ENCODE results near the gene ZNF358.
A peak's percentile ranks its signal among the peaks of the same experiment; 100 is the strongest.
"Not testable (repeated sequence)": the region's sequence is repeated elsewhere in the genome, so short reads cannot be mapped to it uniquely, and the experiment has no call there.

The ZNF358 gene

DNA sequence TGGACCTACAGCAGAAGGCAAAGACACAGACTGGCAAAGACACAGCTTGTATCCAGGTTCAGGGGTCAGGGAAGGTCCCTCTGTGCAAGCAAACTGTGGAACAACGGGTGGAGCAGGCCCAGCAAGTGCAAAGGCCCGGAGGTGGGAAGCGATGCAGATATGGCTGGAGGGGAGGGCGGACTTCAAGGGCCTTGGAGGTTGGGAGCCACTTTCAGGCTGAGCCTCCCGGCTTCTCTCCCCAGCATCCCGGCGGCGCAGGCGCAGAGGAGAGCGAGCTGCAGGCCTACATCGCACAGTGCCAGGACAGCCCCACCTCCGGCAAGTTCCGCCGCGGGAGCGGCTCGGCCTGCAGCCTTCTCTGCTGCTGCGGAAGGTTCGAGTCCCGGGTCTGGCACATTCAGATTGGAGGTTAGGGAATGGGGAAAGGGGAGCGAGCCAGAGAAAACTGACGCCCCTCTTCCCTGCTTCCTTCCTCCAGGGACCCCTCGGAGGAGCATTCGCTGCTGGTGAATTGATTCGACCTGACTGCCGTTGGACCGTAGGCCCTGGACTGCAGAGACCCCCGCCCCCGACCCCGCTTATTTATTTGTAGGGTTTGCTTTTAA lies 17.5 kb downstream of the ZNF358 start:
- Histone ChIP-seq H3K9me3 (ENCODE audit: control insufficient read depth in 1 of 2, low read length in 2 of 2) (no peaks in the 10 kb centered on the region), H3K27ac (ENCODE audit: low read length) (peak overlapping the region; percentile 60), H3K4me3 (ENCODE audit: low read depth in 1 of 2, low read length in 2 of 2) (peak overlapping the region; percentile 68 to 89), H3K36me3 (ENCODE audit: control insufficient read depth in 1 of 2, insufficient read depth in 2 of 2, low read length in 2 of 2) (peaks cover 0 to 26% of the 10 kb centered on the region in 2 donors), H3K4me1 (ENCODE audit: control insufficient read depth in 1 of 2, insufficient read depth in 2 of 2, low read length in 2 of 2) (peaks cover 7 to 9% of the 10 kb centered on the region in 2 donors), H3K27me3 (ENCODE audit: low read depth, low read length) (no peaks in the 10 kb centered on the region)

GRCh38 chr19:7533925-7534480 lies 18.1 kb downstream of the ZNF358 start:
- Histone ChIP-seq H3K4me3 (ENCODE audit: low read depth in 1 of 2, low read length in 2 of 2) (peak overlapping the region; percentile 81 to 89), H3K27me3 (ENCODE audit: low read depth, low read length) (no peaks in the 10 kb centered on the region), H3K36me3 (ENCODE audit: control insufficient read depth in 1 of 2, insufficient read depth in 2 of 2, low read length in 2 of 2) (peaks cover 0 to 25% of the 10 kb centered on the region in 2 donors), H3K9me3 (ENCODE audit: control insufficient read depth in 1 of 2, low read length in 2 of 2) (no peaks in the 10 kb centered on the region), H3K4me1 (ENCODE audit: control insufficient read depth in 1 of 2, insufficient read depth in 2 of 2, low read length in 2 of 2) (peaks cover 7 to 9% of the 10 kb centered on the region in 2 donors), H3K27ac (ENCODE audit: low read length) (peak overlapping the region; percentile 79)

DNA sequence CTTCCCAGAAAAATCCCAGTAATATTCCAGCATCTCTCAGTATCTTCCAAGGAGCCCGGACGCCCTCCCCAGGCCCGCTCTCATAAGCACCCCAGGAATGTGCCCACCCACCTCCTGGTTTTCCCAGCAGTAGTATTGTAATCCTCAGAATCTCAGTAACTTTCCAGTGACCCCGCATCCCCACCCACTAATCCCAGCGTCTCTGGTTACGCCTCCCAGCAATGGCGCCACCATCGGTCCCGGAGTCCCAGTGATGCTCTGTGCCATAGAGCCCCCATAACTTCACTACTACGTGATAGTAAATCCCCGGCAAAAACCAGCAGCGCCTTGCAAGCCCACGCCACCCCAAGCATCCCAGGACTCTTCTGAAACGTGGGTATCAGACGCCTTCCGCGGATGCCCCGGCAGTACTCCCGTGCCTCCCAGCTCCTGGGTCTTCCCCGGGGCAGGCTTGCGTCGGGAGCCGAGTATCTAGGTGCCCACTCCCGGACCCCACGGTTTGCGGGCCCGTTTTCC lies 18.7 kb downstream of the ZNF358 start:
- peaks cover 7 to 9% of the 10 kb centered on the region in 2 donors for H3K4me1 ChIP-seq (ENCODE audit: control insufficient read depth in 1 of 2, insufficient read depth in 2 of 2, low read length in 2 of 2)
- H3K27ac ChIP-seq (ENCODE audit: low read length) = peak overlapping the region; percentile 79
- no peaks in the 10 kb centered on the region for H3K27me3 ChIP-seq (ENCODE audit: low read depth, low read length)
- peak overlapping the region; percentile 81 to 89 for H3K4me3 ChIP-seq (ENCODE audit: low read depth in 1 of 2, low read length in 2 of 2)
- no peaks in the 10 kb centered on the region for H3K9me3 ChIP-seq (ENCODE audit: control insufficient read depth in 1 of 2, low read length in 2 of 2)
- H3K36me3 ChIP-seq (ENCODE audit: control insufficient read depth in 1 of 2, insufficient read depth in 2 of 2, low read length in 2 of 2) = peaks cover 0 to 19% of the 10 kb centered on the region in 2 donors

DNA sequence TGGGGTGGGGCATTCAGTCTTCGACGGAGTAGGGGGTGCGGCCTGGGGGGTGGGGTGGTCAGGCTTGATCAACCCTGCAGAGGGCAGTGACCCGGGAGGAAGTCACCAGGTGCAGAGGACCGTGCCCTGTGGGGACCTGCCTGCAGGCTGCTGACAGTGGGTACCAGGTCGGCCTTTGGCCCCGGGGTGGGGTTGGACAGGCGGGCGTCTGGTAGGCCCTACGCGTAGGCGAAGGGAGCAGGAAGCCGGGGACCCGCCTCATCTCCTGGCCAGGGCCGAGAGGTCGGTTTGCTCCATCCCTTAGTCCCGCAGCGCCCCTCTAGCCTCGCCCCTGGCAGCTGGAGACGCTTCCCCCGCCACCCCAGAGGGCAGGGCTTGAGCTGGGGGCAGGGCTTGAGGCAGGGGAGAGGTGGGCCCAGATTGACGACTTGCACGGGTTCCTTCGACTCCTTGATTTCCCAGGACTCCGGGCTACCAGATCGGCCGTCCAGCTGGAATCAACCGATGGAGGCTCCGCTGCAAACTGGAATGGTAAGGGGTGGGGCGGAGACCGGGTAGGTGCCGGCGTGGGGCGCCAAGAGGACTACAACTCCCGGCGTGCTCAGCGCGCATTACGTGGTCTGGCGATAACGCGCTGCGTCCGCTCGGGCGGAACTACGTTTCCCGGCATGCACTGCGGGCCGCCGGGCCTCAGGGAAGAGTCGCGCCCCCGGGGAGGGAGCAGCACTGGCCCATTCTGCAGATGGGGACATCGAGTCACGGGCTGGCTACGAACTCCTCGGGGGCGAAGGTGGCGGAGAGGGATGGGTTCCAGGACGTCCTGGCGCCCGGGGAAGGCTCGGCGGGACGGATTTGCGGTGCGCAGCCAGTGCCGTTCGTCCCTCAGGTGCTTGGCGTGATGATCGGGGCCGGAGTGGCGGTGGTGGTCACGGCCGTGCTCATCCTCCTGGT lies 19.4 kb downstream of the ZNF358 start, which contains the start of gene PNPLA6:
TSS of gene PNPLA6 (plus strand) at position 671 of the 951 bp plus-strand sequence. CDS start at position 743, 72 bp downstream.
- Histone ChIP-seq H3K4me3 (ENCODE audit: low read depth in 1 of 2, low read length in 2 of 2) (peak within 1 kb of the TSS; percentile 81 to 89), H3K27me3 (ENCODE audit: low read depth, low read length) (no peaks in the 10 kb centered on the region), H3K36me3 (ENCODE audit: control insufficient read depth in 1 of 2, insufficient read depth in 2 of 2, low read length in 2 of 2) (peaks cover 4 to 18% of the 10 kb centered on the region in 2 donors), H3K4me1 (ENCODE audit: control insufficient read depth in 1 of 2, insufficient read depth in 2 of 2, low read length in 2 of 2) (peaks cover 7 to 9% of the 10 kb centered on the region in 2 donors), H3K9me3 (ENCODE audit: control insufficient read depth in 1 of 2, low read length in 2 of 2) (no peaks in the 10 kb centered on the region), H3K27ac (ENCODE audit: low read length) (peak within 1 kb of the TSS; percentile 79)

GRCh38 chr19:7535998-7536695 lies 20.2 kb downstream of the ZNF358 start:
- Histone ChIP-seq H3K27ac (ENCODE audit: low read length) (peak overlapping the region; percentile 79), H3K4me1 (ENCODE audit: control insufficient read depth in 1 of 2, insufficient read depth in 2 of 2, low read length in 2 of 2) (peaks cover 7 to 9% of the 10 kb centered on the region in 2 donors), H3K36me3 (ENCODE audit: control insufficient read depth in 1 of 2, insufficient read depth in 2 of 2, low read length in 2 of 2) (peaks cover 6 to 22% of the 10 kb centered on the region in 2 donors), H3K9me3 (ENCODE audit: control insufficient read depth in 1 of 2, low read length in 2 of 2) (no peaks in the 10 kb centered on the region), H3K27me3 (ENCODE audit: low read depth, low read length) (no peaks in the 10 kb centered on the region), H3K4me3 (ENCODE audit: low read depth in 1 of 2, low read length in 2 of 2) (peak overlapping the region; percentile 81 to 89)

DNA sequence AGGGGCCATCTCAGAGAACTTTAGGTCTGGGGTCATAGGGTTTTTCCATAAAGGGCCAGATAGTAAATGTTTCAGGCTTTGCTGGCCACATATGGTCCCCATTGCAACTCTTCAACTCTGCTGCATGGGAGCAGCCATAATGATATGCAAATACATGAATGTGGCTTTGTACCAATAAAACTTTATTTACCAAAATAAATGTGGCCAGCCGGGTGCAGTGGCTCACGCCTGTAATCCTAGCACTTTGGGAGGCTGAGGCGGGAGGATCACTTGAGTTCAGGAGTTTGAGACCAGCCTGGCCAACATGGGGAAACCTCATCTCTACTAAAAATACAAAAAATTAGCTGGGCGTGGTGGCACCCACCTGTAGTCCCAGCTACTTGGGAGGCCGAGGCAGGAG lies 23.1 kb downstream of the ZNF358 start:
- H3K9me3 ChIP-seq (ENCODE audit: control insufficient read depth in 1 of 2, low read length in 2 of 2); H3K4me3 ChIP-seq (ENCODE audit: low read depth in 1 of 2, low read length in 2 of 2); H3K27ac ChIP-seq (ENCODE audit: low read length); H3K4me1 ChIP-seq (ENCODE audit: control insufficient read depth in 1 of 2, insufficient read depth in 2 of 2, low read length in 2 of 2); H3K27me3 ChIP-seq (ENCODE audit: low read depth, low read length): not testable (repeated sequence)
- H3K36me3 ChIP-seq (ENCODE audit: control insufficient read depth in 1 of 2, insufficient read depth in 2 of 2, low read length in 2 of 2) = peaks cover 20 to 48% of the 10 kb centered on the region in 2 donors

DNA sequence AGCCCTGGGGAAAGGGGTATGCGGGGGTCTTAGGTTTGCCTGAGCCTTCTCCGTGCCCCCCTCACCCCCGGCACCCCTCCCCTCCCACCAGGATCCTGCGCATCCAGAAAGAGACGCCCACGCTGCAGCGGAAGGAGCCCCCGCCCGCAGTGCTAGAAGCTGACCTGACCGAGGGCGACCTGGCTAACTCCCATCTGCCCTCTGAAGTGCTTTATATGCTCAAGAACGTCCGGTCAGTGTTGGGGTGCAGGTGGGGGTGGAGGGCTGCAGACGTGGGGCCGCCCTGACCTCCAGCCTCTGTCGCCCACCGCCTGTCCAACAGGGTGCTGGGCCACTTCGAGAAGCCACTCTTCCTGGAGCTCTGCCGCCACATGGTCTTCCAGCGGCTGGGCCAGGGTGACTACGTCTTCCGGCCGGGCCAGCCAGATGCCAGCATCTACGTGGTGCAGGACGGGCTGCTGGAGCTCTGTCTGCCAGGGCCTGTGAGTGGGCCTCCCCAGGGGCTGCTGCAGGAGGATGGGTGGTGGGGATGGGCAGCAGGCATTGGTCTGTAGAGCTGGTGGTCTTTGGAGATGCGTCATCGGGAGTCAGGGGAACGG lies 24.0 kb downstream of the ZNF358 start:
- H3K4me1 ChIP-seq (ENCODE audit: control insufficient read depth in 1 of 2, insufficient read depth in 2 of 2, low read length in 2 of 2) = peaks cover 4 to 9% of the 10 kb centered on the region in 2 donors
- H3K36me3 ChIP-seq (ENCODE audit: control insufficient read depth in 1 of 2, insufficient read depth in 2 of 2, low read length in 2 of 2) = peaks cover 20 to 55% of the 10 kb centered on the region in 2 donors
- H3K4me3 ChIP-seq (ENCODE audit: low read depth in 1 of 2, low read length in 2 of 2) = no peak overlapping the region
- no peaks in the 10 kb centered on the region for H3K27me3 ChIP-seq (ENCODE audit: low read depth, low read length)
- H3K9me3 ChIP-seq (ENCODE audit: control insufficient read depth in 1 of 2, low read length in 2 of 2) = no peaks in the 10 kb centered on the region
- no peak overlapping the region for H3K27ac ChIP-seq (ENCODE audit: low read length)

GRCh38 chr19:7540761-7541474 lies 25.0 kb downstream of the ZNF358 start:
- Histone ChIP-seq H3K4me3 (ENCODE audit: low read depth in 1 of 2, low read length in 2 of 2) (no peak overlapping the region), H3K4me1 (ENCODE audit: control insufficient read depth in 1 of 2, insufficient read depth in 2 of 2, low read length in 2 of 2) (peaks cover 4 to 8% of the 10 kb centered on the region in 2 donors), H3K36me3 (ENCODE audit: control insufficient read depth in 1 of 2, insufficient read depth in 2 of 2, low read length in 2 of 2) (peaks cover 20 to 58% of the 10 kb centered on the region in 2 donors), H3K27me3 (ENCODE audit: low read depth, low read length) (no peaks in the 10 kb centered on the region), H3K27ac (ENCODE audit: low read length) (no peak overlapping the region), H3K9me3 (ENCODE audit: control insufficient read depth in 1 of 2, low read length in 2 of 2) (no peaks in the 10 kb centered on the region)

GRCh38 chr19:7541475-7541824 lies 25.5 kb downstream of the ZNF358 start:
- H3K4me3 ChIP-seq (ENCODE audit: low read depth in 1 of 2, low read length in 2 of 2) = no peak overlapping the region
- H3K9me3 ChIP-seq (ENCODE audit: control insufficient read depth in 1 of 2, low read length in 2 of 2) = no peaks in the 10 kb centered on the region
- H3K36me3 ChIP-seq (ENCODE audit: control insufficient read depth in 1 of 2, insufficient read depth in 2 of 2, low read length in 2 of 2) = peaks cover 20 to 58% of the 10 kb centered on the region in 2 donors
- no peaks in the 10 kb centered on the region for H3K27me3 ChIP-seq (ENCODE audit: low read depth, low read length)
- peaks cover 0 to 3% of the 10 kb centered on the region in 2 donors for H3K4me1 ChIP-seq (ENCODE audit: control insufficient read depth in 1 of 2, insufficient read depth in 2 of 2, low read length in 2 of 2)
- H3K27ac ChIP-seq (ENCODE audit: low read length) = no peak overlapping the region

GRCh38 chr19:7541828-7542443 lies 26.0 kb downstream of the ZNF358 start:
- Histone ChIP-seq H3K4me3 (ENCODE audit: low read depth in 1 of 2, low read length in 2 of 2) (no peak overlapping the region), H3K4me1 (ENCODE audit: control insufficient read depth in 1 of 2, insufficient read depth in 2 of 2, low read length in 2 of 2) (no peaks in the 10 kb centered on the region), H3K27me3 (ENCODE audit: low read depth, low read length) (no peaks in the 10 kb centered on the region), H3K9me3 (ENCODE audit: control insufficient read depth in 1 of 2, low read length in 2 of 2) (no peaks in the 10 kb centered on the region), H3K36me3 (ENCODE audit: control insufficient read depth in 1 of 2, insufficient read depth in 2 of 2, low read length in 2 of 2) (peaks cover 20 to 58% of the 10 kb centered on the region in 2 donors), H3K27ac (ENCODE audit: low read length) (no peak overlapping the region)

Measured in muscle layer of duodenum (tissue), 2 donors.